Gastroesophageal sphincter (tissue), 4 donors: ENCODE results near the gene EIF5. TPM values are rescaled to one million over a fixed set of nuclear protein-coding genes. Genes with fewer than 3 reads are reported as not detected.

ENCODE experiments used
- ATAC-seq: fragments of 150-250 bp; one replicate; pipeline ENCODE4 v1.9.1; 2016; ENCODE audit warnings: mild to moderate bottlenecking, moderate library complexity
- H3K27ac ChIP-seq, 4 donors: fragments of 200-600 bp; sonication (generic) in 3 of 4; 1 replicate in 3 of 4; 2 replicates in 1 of 4; pipeline ENCODE4 v1.5.1; 2016 to 2019
- H3K27me3 ChIP-seq: fragments of 200-600 bp; sonication (generic); one replicate; pipeline ENCODE4 v1.5.1; 2019
- H3K36me3 ChIP-seq, 2 donors: fragments of 200-600 bp; sonication (generic); one replicate each; pipeline ENCODE4 v1.5.1; 2019; ENCODE audit warnings: control low read depth in 1 of 2
- H3K4me1 ChIP-seq, 3 donors: fragments of 200-600 bp; sonication (generic); 1 replicate in 2 of 3; 2 replicates in 1 of 3; pipeline ENCODE4 v1.5.1; 2016 to 2019; ENCODE audit warnings: control low read depth in 2 of 3
- H3K4me3 ChIP-seq, 2 donors: fragments of 200-600 bp; sonication (generic); one replicate each; pipeline ENCODE4 v1.5.1; 2019; ENCODE audit warnings: mild to moderate bottlenecking in 1 of 2, moderate library complexity in 1 of 2
- H3K9me3 ChIP-seq, 3 donors: fragments of 200-600 bp; sonication (generic); one replicate each; pipeline ENCODE4 v1.5.1; 2017 to 2019; ENCODE audit warnings: control low read depth in 2 of 3
- CTCF ChIP-seq, 4 experiments: fragments of 200-600 bp in 2 of 4; fragments of 450-650 bp in 2 of 4; sonication (generic) in 1 of 4; IDR thresholded peaks; one replicate each; pipeline ENCODE4 v1.5.1; 2017 to 2019; ENCODE audit warnings: antibody characterized with exemption in 4 of 4, mild to moderate bottlenecking in 2 of 4, moderate library complexity in 2 of 4
- EP300 ChIP-seq: sonication (generic); formaldehyde crosslinking; IDR thresholded peaks from one replicate; pipeline ENCODE4 v1.6.1; 2017; ENCODE audit warnings: antibody characterized with exemption, mild to moderate bottlenecking
- POLR2A ChIP-seq, 2 donors: fragments of 450-650 bp; IDR thresholded peaks; one replicate each; pipeline ENCODE4 v1.6.1; 2017; ENCODE audit warnings: antibody characterized with exemption in 2 of 2, mild to moderate bottlenecking in 2 of 2, moderate library complexity in 1 of 2
- POLR2AphosphoS5 ChIP-seq: sonication (generic); formaldehyde crosslinking; IDR thresholded peaks from one replicate; pipeline ENCODE4 v1.6.1; 2017; ENCODE audit warnings: antibody characterized with exemption
- WGBS, 2 donors: methylation state at CpG; one replicate each; pipeline ENCODE4 v1.1.5; 2018; ENCODE audit warnings: low coverage in 1 of 2; 5-methylcytosine and 5-hydroxymethylcytosine counted together
- total RNA-seq, 4 donors: library from RNA; depleted of rRNA; stranded (reverse); fragments of >200 nt; gene quantifications; one replicate each; pipeline ENCODE4 v1.1.0, GENCODE V29; 2016

The EIF5 gene
- total RNA-seq, 4 donors from 2014 or later = 166 to 252 (median 203) TPM

GRCh38 chr14:103288076-103288766, 45.8 kb upstream of the EIF5 start:
- H3K9me3 ChIP-seq = no peaks in the 10 kb centered on the region
- no peaks in the 10 kb centered on the region for H3K36me3 ChIP-seq
- H3K4me3 ChIP-seq = no peak overlapping the region
- 77 to 83% methylated on average over 3 to 10 of the region's 16 CpGs for WGBS, 2 donors
- no peak for TF ChIP-seq EP300
- TF ChIP-seq POLR2AphosphoS5 = no peak
- TF ChIP-seq POLR2A (IDR thresholded peaks at IDR 0.05) = no peak
- TF ChIP-seq CTCF (IDR thresholded peaks at IDR 0.05) = no peak
- peaks cover 78% of the 10 kb centered on the region for H3K27me3 ChIP-seq
- no peaks in the 10 kb centered on the region for H3K4me1 ChIP-seq
- ATAC-seq = no peak
- no peak overlapping the region for H3K27ac ChIP-seq

- H3K4me1 ChIP-seq = no peaks in the 10 kb centered on the region
- H3K4me3 ChIP-seq = no peak overlapping the region
- WGBS, 2 donors = 60 to 80% methylated on average over 1 of the region's 4 CpGs
- H3K9me3 ChIP-seq = no peaks in the 10 kb centered on the region
- no peak overlapping the region for H3K27ac ChIP-seq
- H3K27me3 ChIP-seq = peaks cover 73% of the 10 kb centered on the region
- no peaks in the 10 kb centered on the region for H3K36me3 ChIP-seq
- ATAC-seq = no peak
- TF ChIP-seq POLR2AphosphoS5 = no peak
- TF ChIP-seq POLR2A (IDR thresholded peaks at IDR 0.05) = no peak
- TF ChIP-seq EP300 = no peak
- no peak for TF ChIP-seq CTCF (IDR thresholded peaks at IDR 0.05)
Observed at GRCh38 chr14:103290056-103290455, 44.0 kb upstream of the EIF5 start.

GRCh38 chr14:103290494-103290893, 43.5 kb upstream of the EIF5 start:
- 55% methylated on average over 2 of the region's 5 CpGs; no CpG with 5 or more reads in 1 of the 2 donors for WGBS, 2 donors
- TF ChIP-seq EP300 (no peak), CTCF (IDR thresholded peaks at IDR 0.05) (no peak), POLR2A (IDR thresholded peaks at IDR 0.05) (no peak), POLR2AphosphoS5 (no peak)
- H3K4me1 ChIP-seq = no peaks in the 10 kb centered on the region
- peaks cover 69% of the 10 kb centered on the region for H3K27me3 ChIP-seq
- H3K27ac ChIP-seq = no peak overlapping the region
- H3K4me3 ChIP-seq = no peak overlapping the region
- H3K9me3 ChIP-seq = no peaks in the 10 kb centered on the region
- H3K36me3 ChIP-seq = no peaks in the 10 kb centered on the region
- ATAC-seq = no peak

GRCh38 chr14:103290961-103291360, 43.1 kb upstream of the EIF5 start:
- Histone ChIP-seq H3K4me1 (no peaks in the 10 kb centered on the region), H3K36me3 (no peaks in the 10 kb centered on the region), H3K27ac (no peak overlapping the region), H3K4me3 (no peak overlapping the region), H3K27me3 (peaks cover 68% of the 10 kb centered on the region), H3K9me3 (no peaks in the 10 kb centered on the region)
- WGBS, 2 donors = 100% methylated on average over 1 of the region's 3 CpGs; no CpG with 5 or more reads in 1 of the 2 donors
- no peak for ATAC-seq
- no peak for TF ChIP-seq POLR2A (IDR thresholded peaks at IDR 0.05)
- no peak for TF ChIP-seq POLR2AphosphoS5
- no peak for TF ChIP-seq CTCF (IDR thresholded peaks at IDR 0.05)
- no peak for TF ChIP-seq EP300
